ENCODE measurements around the gene MEIKIN. TPM values are rescaled to one million over a fixed set of nuclear protein-coding genes. Genes with fewer than 3 reads are reported as not detected.

The MEIKIN gene
- total and polyA plus RNA-seq, 2 of the 13 experiments (the other 11 are each of a cell fraction or from before 2014, with no cell fraction given), result not detected

DNA sequence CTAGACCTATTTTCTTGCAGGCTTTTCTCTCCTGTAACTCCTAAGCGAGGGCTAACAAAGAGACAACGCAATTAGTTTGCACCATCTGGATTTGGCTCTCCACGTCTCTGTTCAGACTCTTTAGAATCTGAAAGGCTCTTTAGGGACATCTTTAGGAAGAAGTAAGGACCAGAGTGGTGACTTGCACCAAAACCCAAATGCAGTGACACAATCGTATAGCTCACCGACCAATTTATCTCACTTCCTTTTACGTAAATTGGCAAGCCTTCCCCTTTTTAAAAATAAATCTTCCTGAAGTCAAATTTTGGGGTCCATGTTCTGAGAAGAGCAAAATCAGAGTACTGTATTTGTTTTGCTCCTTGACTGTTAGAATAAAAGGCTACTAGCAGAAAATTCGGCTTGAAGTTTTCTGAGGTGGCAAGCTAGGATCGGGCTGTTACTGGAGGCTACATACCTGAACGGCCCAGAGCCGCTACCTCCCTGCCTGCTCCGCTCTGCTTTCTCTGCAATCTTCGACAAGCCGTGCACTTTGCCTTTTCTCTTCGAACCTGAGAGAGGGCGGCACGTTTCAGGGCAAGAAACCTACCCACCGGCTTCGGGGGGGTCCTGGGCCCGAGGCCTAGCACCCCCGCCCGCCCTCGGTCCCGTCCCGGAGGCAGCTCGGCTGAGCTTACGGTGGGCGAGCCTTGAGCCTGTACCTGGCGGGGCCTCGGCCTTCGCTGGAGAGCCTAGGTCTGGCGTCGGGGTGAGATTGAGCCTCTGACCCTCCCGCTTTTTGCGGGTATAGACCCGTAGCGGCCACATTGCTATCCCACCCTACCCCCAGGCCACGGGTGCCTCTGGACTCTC lies 537 bp downstream of the MEIKIN start:
- BruUV-seq (replicated peaks), result no TSS peak
- Histone ChIP-seq H3K36me3 (replicated peaks in 1 of 2; ENCODE audit: control insufficient read depth in 1 of 2, insufficient read depth in 2 of 2, low read length in 2 of 2) (no peaks in the 10 kb centered on the region), H3K4me1 (ENCODE audit: insufficient read depth, low read length) (no peaks in the 10 kb centered on the region), H3K79me2 (ENCODE audit: insufficient read depth, low read length) (no peaks in the 10 kb centered on the region), H4K20me1 (ENCODE audit: insufficient read depth, low read length) (no peaks in the 10 kb centered on the region), H3K27ac (ENCODE audit: extremely low read length, insufficient read depth, low read length) (no peak overlapping the region), H3K27me3 (ENCODE audit: control insufficient read depth in 1 of 2, insufficient read depth in 2 of 2, low read length in 2 of 2) (no peaks in the 10 kb centered on the region; a peak in 1 of 5 replicates), H3K4me3 (replicated peaks in 1 of 3; ENCODE audit: insufficient read depth in 1 of 3, low read depth in 2 of 3, low read length in 3 of 3) (no peak overlapping the region), H3K9me3 (ENCODE audit: low read length) (no peaks in the 10 kb centered on the region), H3K4me2 (ENCODE audit: low read depth, low read length) (no peak overlapping the region), H2AFZ (ENCODE audit: low read length) (no peak overlapping the region), H3K9ac (ENCODE audit: insufficient read depth, low read depth, low read length) (no peak overlapping the region)
- intact Hi-C loops (cut with micrococcal nuclease; ENCODE audit: unreplicated experiment) (no loop called here), in situ Hi-C loops (cut with HindIII; ENCODE audit: extremely low pct_ligation_motif_present, low pct_unique_long_range_greater_than_20kb) (no loop called here)
- DNase-seq (ENCODE audit: low spot score) (no peak), FAIRE-seq (no peak), ATAC-seq (no peak)
- CTCF ChIA-PET (ENCODE audit: low intra/inter-chr PET ratio, low total read pairs), result no interaction called here
- TF ChIP-seq IRX3 (CRISPR knock-in tag; IDR thresholded peaks at IDR 0.05; ENCODE audit: borderline replicate concordance, low read depth) (no peak), ZNF629 (CRISPR knock-in tag; conservative IDR thresholded peaks at IDR 0.05) (no peak), ZNF124 (CRISPR knock-in tag; IDR thresholded peaks at IDR 0.05) (no peak), ZNF550 (CRISPR knock-in tag; IDR thresholded peaks at IDR 0.05; ENCODE audit: borderline replicate concordance) (no peak), ZNF282 (IDR thresholded peaks at IDR 0.05; ENCODE audit: partially characterized antibody) (no peak), HMG20B (CRISPR knock-in tag; conservative IDR thresholded peaks at IDR 0.05) (no peak), ZNF782 (CRISPR knock-in tag; IDR thresholded peaks at IDR 0.05; ENCODE audit: borderline replicate concordance) (no peak), TFE3 (CRISPR knock-in tag; IDR thresholded peaks at IDR 0.05) (no peak), PTBP1 (IDR thresholded peaks at IDR 0.05; ENCODE audit: low read depth, low read length, poor library complexity, severe bottlenecking) (no peak), TARDBP (CRISPR knock-in tag; IDR thresholded peaks at IDR 0.05) (no peak), SP1 (IDR thresholded peaks at IDR 0.05) (no peak), SP1 (CRISPR knock-in tag; IDR thresholded peaks at IDR 0.05) (no peak), TSC22D2 (CRISPR knock-in tag; IDR thresholded peaks at IDR 0.05; ENCODE audit: borderline replicate concordance) (no peak), MIER3 (CRISPR knock-in tag; IDR thresholded peaks at IDR 0.05; ENCODE audit: borderline replicate concordance) (no peak)
- TF ChIP-seq, protein P1, sequence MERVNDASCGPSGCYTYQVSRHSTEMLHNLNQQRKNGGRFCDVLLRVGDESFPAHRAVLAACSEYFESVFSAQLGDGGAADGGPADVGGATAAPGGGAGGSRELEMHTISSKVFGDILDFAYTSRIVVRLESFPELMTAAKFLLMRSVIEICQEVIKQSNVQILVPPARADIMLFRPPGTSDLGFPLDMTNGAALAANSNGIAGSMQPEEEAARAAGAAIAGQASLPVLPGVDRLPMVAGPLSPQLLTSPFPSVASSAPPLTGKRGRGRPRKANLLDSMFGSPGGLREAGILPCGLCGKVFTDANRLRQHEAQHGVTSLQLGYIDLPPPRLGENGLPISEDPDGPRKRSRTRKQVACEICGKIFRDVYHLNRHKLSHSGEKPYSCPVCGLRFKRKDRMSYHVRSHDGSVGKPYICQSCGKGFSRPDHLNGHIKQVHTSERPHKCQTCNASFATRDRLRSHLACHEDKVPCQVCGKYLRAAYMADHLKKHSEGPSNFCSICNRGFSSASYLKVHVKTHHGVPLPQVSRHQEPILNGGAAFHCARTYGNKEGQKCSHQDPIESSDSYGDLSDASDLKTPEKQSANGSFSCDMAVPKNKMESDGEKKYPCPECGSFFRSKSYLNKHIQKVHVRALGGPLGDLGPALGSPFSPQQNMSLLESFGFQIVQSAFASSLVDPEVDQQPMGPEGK (CRISPR knock-in tag; IDR thresholded peaks at IDR 0.05), result no peak
- TF ChIP-seq, protein P2, sequence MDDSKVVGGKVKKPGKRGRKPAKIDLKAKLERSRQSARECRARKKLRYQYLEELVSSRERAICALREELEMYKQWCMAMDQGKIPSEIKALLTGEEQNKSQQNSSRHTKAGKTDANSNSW (CRISPR knock-in tag; IDR thresholded peaks at IDR 0.05; ENCODE audit: borderline replicate concordance), result no peak
- TF ChIP-seq, protein P3, sequence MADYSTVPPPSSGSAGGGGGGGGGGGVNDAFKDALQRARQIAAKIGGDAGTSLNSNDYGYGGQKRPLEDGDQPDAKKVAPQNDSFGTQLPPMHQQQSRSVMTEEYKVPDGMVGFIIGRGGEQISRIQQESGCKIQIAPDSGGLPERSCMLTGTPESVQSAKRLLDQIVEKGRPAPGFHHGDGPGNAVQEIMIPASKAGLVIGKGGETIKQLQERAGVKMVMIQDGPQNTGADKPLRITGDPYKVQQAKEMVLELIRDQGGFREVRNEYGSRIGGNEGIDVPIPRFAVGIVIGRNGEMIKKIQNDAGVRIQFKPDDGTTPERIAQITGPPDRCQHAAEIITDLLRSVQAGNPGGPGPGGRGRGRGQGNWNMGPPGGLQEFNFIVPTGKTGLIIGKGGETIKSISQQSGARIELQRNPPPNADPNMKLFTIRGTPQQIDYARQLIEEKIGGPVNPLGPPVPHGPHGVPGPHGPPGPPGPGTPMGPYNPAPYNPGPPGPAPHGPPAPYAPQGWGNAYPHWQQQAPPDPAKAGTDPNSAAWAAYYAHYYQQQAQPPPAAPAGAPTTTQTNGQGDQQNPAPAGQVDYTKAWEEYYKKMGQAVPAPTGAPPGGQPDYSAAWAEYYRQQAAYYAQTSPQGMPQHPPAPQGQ (CRISPR knock-in tag; IDR thresholded peaks at IDR 0.05; ENCODE audit: borderline replicate concordance), result no peak
- WGBS (ENCODE audit: low lambda C conversion rate), result 69% methylated on average over 31 of the region's 37 CpGs
- POLR2A ChIA-PET, result interaction anchor here (0.7 kb wide), 1 partner anchor 58 kb away, joined by 3 read pairs; no protein-coding TSS in a partner anchor
